HEK293T (cell line): ENCODE measurements around the gene EXOC4.
A peak's percentile ranks its signal among the peaks of the same experiment; 100 is the strongest.

Experiments used
- CTCF ChIA-PET: fragments of 350-600 bp; formaldehyde crosslinking; extraction: SDS; loops from one replicate; lab custom pipeline; 2021; ENCODE audit warnings: antibody characterized with exemption, inconsistent platforms; lab: Yijun Ruan, JAX
- POLR2A ChIA-PET: fragments of 350-600 bp; formaldehyde crosslinking; extraction: SDS; loops from one replicate; lab custom pipeline; 2020; ENCODE audit warnings: antibody characterized with exemption, inconsistent platforms; lab: Yijun Ruan, JAX
- DNase-seq: peaks from one replicate; pipeline ENCODE4 v3.0.0; 2012; ENCODE audit warnings: mixed read lengths; ENCODE audit errors: extremely low spot score
- ARNT ChIP-seq: fragments of 450-650 bp; IDR thresholded peaks from 2 replicates; pipeline ENCODE4 v1.6.1; 2017; ENCODE audit warnings: mild to moderate bottlenecking
- BHLHE40 ChIP-seq: fragments of 450-650 bp; IDR thresholded peaks from 2 replicates; pipeline ENCODE4 v1.6.1; 2016; ENCODE audit warnings: mild to moderate bottlenecking, moderate library complexity, borderline replicate concordance
- CTBP1 ChIP-seq: fragments of 450-650 bp; IDR thresholded peaks from 2 replicates; pipeline ENCODE4 v1.6.1; 2016; ENCODE audit warnings: borderline replicate concordance
- ELF4 ChIP-seq: fragments of 450-650 bp; IDR thresholded peaks from 2 replicates; pipeline ENCODE4 v1.6.1; 2017; ENCODE audit warnings: antibody characterized with exemption
- FOXA1 ChIP-seq: fragments of 450-650 bp; IDR thresholded peaks from 2 replicates; pipeline ENCODE4 v1.6.1; 2016; ENCODE audit warnings: mild to moderate bottlenecking
- FOXK2 ChIP-seq: fragments of 450-650 bp; IDR thresholded peaks from 2 replicates; pipeline ENCODE4 v1.6.1; 2016; ENCODE audit warnings: mild to moderate bottlenecking
- FOXM1 ChIP-seq: fragments of 450-650 bp; IDR thresholded peaks from 2 replicates; pipeline ENCODE4 v1.6.1; 2017; ENCODE audit warnings: mild to moderate bottlenecking, borderline replicate concordance
- HDGF ChIP-seq: fragments of 450-650 bp; IDR thresholded peaks from 2 replicates; pipeline ENCODE4 v1.6.1; 2017; ENCODE audit warnings: antibody characterized with exemption, borderline replicate concordance
- L3MBTL2 ChIP-seq: fragments of 450-650 bp; conservative IDR thresholded peaks from 2 replicates; pipeline ENCODE4 v1.6.1; 2016; ENCODE audit warnings: mild to moderate bottlenecking
- LEF1 ChIP-seq: fragments of 450-650 bp; IDR thresholded peaks from 2 replicates; pipeline ENCODE4 v1.6.1; 2017; ENCODE audit warnings: mild to moderate bottlenecking, borderline replicate concordance
- NFRKB ChIP-seq: fragments of 450-650 bp; IDR thresholded peaks from 2 replicates; pipeline ENCODE4 v1.6.1; 2016; ENCODE audit warnings: mild to moderate bottlenecking, moderate library complexity
- SP1 ChIP-seq: fragments of 450-650 bp; IDR thresholded peaks from 2 replicates; pipeline ENCODE4 v1.6.1; 2017
- SUZ12 ChIP-seq: fragments of 450-650 bp; IDR thresholded peaks from 2 replicates; pipeline ENCODE4 v1.6.1; 2016; ENCODE audit warnings: mild to moderate bottlenecking
- TARDBP ChIP-seq: fragments of 450-650 bp; IDR thresholded peaks from 2 replicates; pipeline ENCODE4 v1.6.1; 2016
- ZNF384 ChIP-seq: fragments of 450-650 bp; IDR thresholded peaks from 2 replicates; pipeline ENCODE4 v1.6.1; 2016
- TF ChIP-seq, protein P1 (sequence below): fragments of 450-650 bp; IDR thresholded peaks from 2 replicates; pipeline ENCODE4 v1.6.1; 2016

EXOC4 gene

DNA sequence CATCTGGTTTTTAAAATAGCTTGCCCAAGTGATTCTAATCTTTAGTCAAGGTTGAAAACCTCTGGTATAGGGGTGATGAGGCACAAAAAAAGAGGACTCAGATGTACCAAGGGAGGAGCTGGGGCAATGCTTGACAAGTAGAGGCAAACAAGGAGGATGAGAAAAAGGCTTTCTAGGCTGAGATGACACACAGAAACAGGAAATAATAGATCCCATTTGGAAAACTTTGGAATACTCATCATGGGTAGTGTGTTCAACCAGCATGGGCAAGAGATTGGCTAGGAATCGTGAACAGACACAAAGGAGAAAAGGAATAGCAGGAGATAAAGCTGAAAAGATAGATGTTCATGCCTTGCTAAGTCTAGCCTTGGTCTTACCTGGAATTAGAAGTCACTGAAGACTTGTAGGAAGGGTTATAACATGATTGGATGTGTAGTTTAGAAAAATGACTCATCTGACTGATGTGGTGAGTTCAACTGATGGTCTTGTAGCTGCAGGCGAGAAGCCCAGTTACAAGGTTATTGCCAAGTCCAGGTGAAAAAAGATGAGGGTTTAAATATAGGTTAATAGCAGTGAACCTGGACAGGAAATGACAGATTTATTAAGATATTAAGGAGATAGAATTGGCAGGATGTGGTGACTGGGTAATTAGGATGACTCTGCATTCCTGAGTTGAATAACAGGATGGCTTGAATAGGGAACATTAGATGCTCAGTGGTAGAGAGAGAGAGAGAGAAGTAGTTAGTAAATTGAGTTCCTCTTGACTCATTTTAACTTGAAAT is 660.2 kb downstream of the EXOC4 start:
- no peak for DNase-seq
- CTCF ChIA-PET = no interaction called here
- POLR2A ChIA-PET = no interaction called here
- no peak for TF ChIP-seq FOXM1
- TF ChIP-seq HDGF = no peak
- no peak for TF ChIP-seq TARDBP
- TF ChIP-seq CTBP1 = no peak
- TF ChIP-seq FOXA1 = no peak
- TF ChIP-seq FOXK2 = no peak
- TF ChIP-seq, protein P1, sequence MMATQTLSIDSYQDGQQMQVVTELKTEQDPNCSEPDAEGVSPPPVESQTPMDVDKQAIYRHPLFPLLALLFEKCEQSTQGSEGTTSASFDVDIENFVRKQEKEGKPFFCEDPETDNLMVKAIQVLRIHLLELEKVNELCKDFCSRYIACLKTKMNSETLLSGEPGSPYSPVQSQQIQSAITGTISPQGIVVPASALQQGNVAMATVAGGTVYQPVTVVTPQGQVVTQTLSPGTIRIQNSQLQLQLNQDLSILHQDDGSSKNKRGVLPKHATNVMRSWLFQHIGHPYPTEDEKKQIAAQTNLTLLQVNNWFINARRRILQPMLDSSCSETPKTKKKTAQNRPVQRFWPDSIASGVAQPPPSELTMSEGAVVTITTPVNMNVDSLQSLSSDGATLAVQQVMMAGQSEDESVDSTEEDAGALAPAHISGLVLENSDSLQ = no peak
- no peak for TF ChIP-seq LEF1
- TF ChIP-seq ELF4 = no peak
- no peak for TF ChIP-seq ZNF384
- no peak for TF ChIP-seq ARNT

DNA sequence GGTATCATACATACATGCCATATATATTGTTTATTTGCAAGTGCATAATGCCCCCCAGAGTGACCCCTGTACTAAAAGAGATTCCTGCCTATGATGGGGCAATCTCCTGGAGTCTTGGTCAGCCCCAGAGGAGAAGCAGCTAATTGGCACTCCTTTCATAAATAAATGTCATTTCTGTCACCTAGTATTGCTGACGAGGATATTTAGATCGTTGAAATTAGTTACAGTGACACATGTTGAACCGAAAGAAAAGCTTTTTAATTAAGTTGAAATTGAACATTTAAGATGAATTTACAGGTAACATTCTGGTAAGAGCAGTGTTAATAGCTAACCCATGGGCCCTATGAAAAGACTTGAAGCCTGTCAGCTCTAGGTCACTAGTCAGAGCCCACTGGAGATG is 663.7 kb downstream of the EXOC4 start:
- no peak for DNase-seq
- ChIA-PET CTCF (interaction anchor here (0.6 kb wide), 1 partner anchor 759 kb away, joined by 3 read pairs; no protein-coding TSS in a partner anchor), POLR2A (no interaction called here)
- TF ChIP-seq SUZ12 (no peak), FOXK2 (no peak), SP1 (no peak), FOXA1 (no peak), ELF4 (no peak), ARNT (no peak), LEF1 (no peak), L3MBTL2 (no peak)

DNA sequence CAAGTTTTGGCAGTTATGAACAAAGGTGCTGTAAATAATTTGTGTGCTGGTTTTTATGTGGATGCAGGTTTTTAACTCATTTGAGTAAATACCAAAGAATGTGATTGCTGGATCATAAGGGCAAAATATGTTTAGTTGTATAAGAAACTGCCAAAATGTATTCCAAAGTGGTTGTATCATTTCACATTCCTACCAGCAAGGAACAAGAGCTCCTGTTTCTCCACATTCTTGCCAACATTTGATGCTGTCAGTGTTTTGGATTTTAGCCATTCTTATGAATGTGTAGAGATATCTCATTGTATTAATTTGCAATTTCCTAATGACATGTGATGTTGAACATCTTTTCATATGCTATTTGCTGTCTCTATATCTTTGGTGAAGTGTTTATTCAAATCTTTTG is 666.9 kb downstream of the EXOC4 start:
- ChIA-PET POLR2A (no interaction called here), CTCF (no interaction called here)
- TF ChIP-seq CTBP1 = no peak
- TF ChIP-seq TARDBP = no peak
- TF ChIP-seq BHLHE40 = no peak
- no peak for TF ChIP-seq SUZ12
- TF ChIP-seq FOXM1 = no peak
- TF ChIP-seq NFRKB = no peak
- TF ChIP-seq L3MBTL2 = no peak
- no peak for DNase-seq

DNA sequence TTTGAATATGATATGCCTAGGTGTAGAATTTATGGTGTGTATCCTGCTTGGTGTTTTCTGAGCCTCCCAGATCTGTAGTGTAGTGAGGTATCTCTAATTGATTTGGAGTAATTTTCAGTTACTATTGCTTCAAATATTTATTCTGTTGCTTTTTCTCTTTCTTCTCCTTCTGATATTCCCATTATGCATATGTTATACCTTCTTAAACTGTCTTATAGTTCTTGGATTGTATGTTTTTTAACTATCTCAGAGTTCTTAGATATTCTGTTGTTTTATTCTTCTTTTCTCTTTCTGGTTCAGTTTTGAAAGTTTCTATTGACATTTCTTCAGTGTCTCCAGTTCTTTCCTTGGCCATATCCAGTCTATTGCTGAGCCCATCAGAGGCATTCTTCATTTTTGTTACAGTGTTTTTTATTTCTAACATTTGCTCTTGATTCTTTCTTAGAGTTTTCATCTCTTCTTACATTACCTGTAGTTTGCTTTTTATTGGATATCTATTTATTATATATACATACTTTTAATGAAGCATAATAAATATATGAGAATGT is 668.8 kb downstream of the EXOC4 start:
- ChIA-PET CTCF (no interaction called here), POLR2A (no interaction called here)
- TF ChIP-seq NFRKB = no peak
- no peak for TF ChIP-seq FOXK2
- TF ChIP-seq FOXA1 = no peak
- no peak for TF ChIP-seq CTBP1
- TF ChIP-seq ARNT = no peak
- TF ChIP-seq HDGF = no peak
- TF ChIP-seq LEF1 = no peak
- no peak for TF ChIP-seq TARDBP
- TF ChIP-seq SP1 = no peak
- TF ChIP-seq L3MBTL2 = no peak
- no peak for TF ChIP-seq ELF4
- TF ChIP-seq SUZ12 = no peak
- DNase-seq = no peak

DNA sequence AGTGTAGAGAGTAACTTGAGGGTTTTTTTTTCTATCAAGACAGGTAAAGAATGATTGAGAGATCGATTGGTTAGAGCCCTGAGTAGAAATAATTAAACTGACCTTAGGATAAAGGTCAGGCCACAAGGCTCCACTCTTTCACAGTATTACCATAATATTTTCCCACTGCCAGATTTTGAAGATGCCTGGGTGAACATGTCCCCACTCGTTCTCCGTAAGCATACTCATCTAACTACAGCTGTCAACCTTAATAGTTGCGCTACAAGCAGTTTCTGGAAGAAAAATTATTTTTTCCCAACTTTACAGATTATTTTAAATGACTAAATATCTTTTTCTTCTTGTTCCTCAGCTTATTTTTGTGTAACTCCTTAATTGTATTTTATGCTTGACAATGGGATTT is 671.1 kb downstream of the EXOC4 start:
- ChIA-PET POLR2A (no interaction called here), CTCF (no interaction called here)

DNA sequence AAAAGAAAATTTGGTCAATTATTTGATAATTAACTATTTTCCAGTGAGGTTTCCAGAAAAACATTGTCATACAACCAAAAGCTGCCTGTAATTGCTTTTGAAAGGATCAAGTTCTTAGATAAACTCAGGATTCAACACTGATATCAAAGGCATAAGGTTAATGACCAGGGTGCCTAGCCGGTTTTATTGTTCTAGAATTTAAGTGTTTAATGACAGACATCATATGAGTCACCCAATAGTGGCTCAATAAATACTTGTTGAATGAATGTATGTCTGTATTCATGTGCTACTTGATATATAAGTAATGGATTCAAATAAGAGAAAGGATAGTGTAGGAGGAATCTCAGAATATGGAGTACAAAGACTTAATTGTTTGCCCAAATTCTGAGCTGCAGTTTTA is 678.2 kb downstream of the EXOC4 start:
- ChIA-PET POLR2A (no interaction called here), CTCF (no interaction called here)
- no peak for TF ChIP-seq SP1
- TF ChIP-seq, protein P1 = peak; percentile 6; the same call in 1 of the 2 replicates
- no peak for DNase-seq

More for the DNA sequence above, 671.1 kb downstream of the EXOC4 start:
- no peak for DNase-seq
- TF ChIP-seq BHLHE40 = no peak
- TF ChIP-seq HDGF = no peak
- TF ChIP-seq TARDBP = no peak
- no peak for TF ChIP-seq ARNT
- TF ChIP-seq SUZ12 = no peak
- TF ChIP-seq FOXA1 = no peak
- TF ChIP-seq ZNF384 = no peak
- TF ChIP-seq, protein P1 = no peak
- TF ChIP-seq L3MBTL2 = no peak
- TF ChIP-seq SP1 = no peak
- TF ChIP-seq LEF1 = no peak
- TF ChIP-seq NFRKB = no peak
- no peak for TF ChIP-seq ELF4
- TF ChIP-seq CTBP1 = no peak
- no peak for TF ChIP-seq FOXK2

DNA sequence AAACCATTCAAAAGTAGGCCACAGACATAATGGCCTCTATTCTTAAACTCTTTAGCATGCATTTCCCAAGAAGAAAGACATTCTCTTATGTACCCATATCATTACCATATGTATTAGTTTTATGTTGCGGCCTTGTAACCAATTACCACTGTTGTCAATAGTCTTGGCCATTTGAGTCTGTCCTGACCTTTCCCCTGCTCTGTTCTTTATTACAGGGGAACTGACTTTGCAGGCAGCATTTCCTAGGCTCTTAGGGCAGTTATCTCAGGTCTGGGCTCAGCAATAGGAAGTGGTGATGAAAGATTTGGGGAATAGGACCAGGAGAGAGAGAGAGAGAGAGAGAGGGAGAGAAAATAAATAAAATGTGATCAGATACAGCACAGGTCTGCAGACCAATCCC is 679.7 kb downstream of the EXOC4 start:
- CTCF ChIA-PET = no interaction called here
- no peak for DNase-seq
- POLR2A ChIA-PET = no interaction called here
- TF ChIP-seq FOXK2 (no peak), SUZ12 (no peak), ARNT (no peak), HDGF (no peak), LEF1 (no peak), BHLHE40 (no peak), L3MBTL2 (no peak), ZNF384 (no peak), FOXM1 (no peak), FOXA1 (no peak), SP1 (no peak), NFRKB (no peak), TARDBP (no peak), CTBP1 (no peak), ELF4 (no peak)
- TF ChIP-seq, protein P1 = no peak
